Suprapubic skin (tissue), 4 donors: ENCODE measurements around the gene BMP8B. TPM values are rescaled to one million over a fixed set of nuclear protein-coding genes. Genes with fewer than 3 reads are reported as not detected.
"Not testable (repeated sequence)": the region's sequence is repeated elsewhere in the genome, so short reads cannot be mapped to it uniquely, and the experiment has no call there.

Source experiments
- DNase-seq, 2 donors: peaks; one replicate each; pipeline ENCODE4 v3.0.0-alpha.2; 2019; ENCODE audit warnings: low spot score in 2 of 2
- H3K27ac ChIP-seq: fragments of 200-600 bp; sonication (generic); one replicate; pipeline ENCODE4 v1.5.1; 2019
- H3K27me3 ChIP-seq: fragments of 200-600 bp; sonication (generic); one replicate; pipeline ENCODE4 v1.5.1; 2019
- H3K36me3 ChIP-seq: fragments of 200-600 bp; sonication (generic); one replicate; pipeline ENCODE4 v1.5.1; 2019
- H3K4me1 ChIP-seq: fragments of 200-600 bp; sonication (generic); one replicate; pipeline ENCODE4 v1.5.1; 2019
- H3K4me3 ChIP-seq: fragments of 200-600 bp; sonication (generic); one replicate; pipeline ENCODE4 v1.5.1; 2019; ENCODE audit warnings: mild to moderate bottlenecking
- H3K9me3 ChIP-seq: fragments of 200-600 bp; sonication (generic); one replicate; pipeline ENCODE4 v1.5.1; 2019
- EP300 ChIP-seq: sonication (generic); formaldehyde crosslinking; IDR thresholded peaks from one replicate; pipeline ENCODE4 v1.6.1; 2017; ENCODE audit warnings: antibody characterized with exemption
- POLR2A ChIP-seq, 2 donors: fragments of 450-650 bp; IDR thresholded peaks; one replicate each; pipeline ENCODE4 v1.6.1; 2017; ENCODE audit warnings: antibody characterized with exemption in 2 of 2, mild to moderate bottlenecking in 2 of 2, moderate library complexity in 2 of 2
- POLR2AphosphoS5 ChIP-seq, 3 donors: sonication (generic); formaldehyde crosslinking; IDR thresholded peaks; one replicate each; pipeline ENCODE4 v1.6.1; 2017; ENCODE audit warnings: antibody characterized with exemption in 3 of 3
- WGBS: methylation state at CpG from one replicate; pipeline ENCODE4 v1.1.5; 2018; 5-methylcytosine and 5-hydroxymethylcytosine counted together
- total RNA-seq, 4 donors: library from RNA; depleted of rRNA; stranded (reverse); fragments of >200 nt; gene quantifications; one replicate each; pipeline ENCODE4 v1.1.0, GENCODE V29; 2016
- TF ChIP-seq, protein P1 (sequence below), 2 donors: fragments of 200-600 bp in 1 of 2; fragments of 450-650 bp in 1 of 2; sonication (generic) in 1 of 2; IDR thresholded peaks; one replicate each; pipeline ENCODE4 v1.5.1; 2016 to 2019; ENCODE audit warnings: antibody characterized with exemption in 2 of 2, mild to moderate bottlenecking in 1 of 2, moderate library complexity in 1 of 2

Gene BMP8B
- total RNA-seq, 4 donors from 2014 or later, result 0.83 to 3.5 (median 2.1) TPM

GRCh38 chr1:39833621-39834385, 45.1 kb upstream of the BMP8B start:
- WGBS, result 96% methylated on average over 9 of the region's 9 CpGs
- DNase-seq, result no peak
- peaks cover 13% of the 10 kb centered on the region for H3K36me3 ChIP-seq
- no peak overlapping the region for H3K4me3 ChIP-seq
- TF ChIP-seq, protein P1, sequence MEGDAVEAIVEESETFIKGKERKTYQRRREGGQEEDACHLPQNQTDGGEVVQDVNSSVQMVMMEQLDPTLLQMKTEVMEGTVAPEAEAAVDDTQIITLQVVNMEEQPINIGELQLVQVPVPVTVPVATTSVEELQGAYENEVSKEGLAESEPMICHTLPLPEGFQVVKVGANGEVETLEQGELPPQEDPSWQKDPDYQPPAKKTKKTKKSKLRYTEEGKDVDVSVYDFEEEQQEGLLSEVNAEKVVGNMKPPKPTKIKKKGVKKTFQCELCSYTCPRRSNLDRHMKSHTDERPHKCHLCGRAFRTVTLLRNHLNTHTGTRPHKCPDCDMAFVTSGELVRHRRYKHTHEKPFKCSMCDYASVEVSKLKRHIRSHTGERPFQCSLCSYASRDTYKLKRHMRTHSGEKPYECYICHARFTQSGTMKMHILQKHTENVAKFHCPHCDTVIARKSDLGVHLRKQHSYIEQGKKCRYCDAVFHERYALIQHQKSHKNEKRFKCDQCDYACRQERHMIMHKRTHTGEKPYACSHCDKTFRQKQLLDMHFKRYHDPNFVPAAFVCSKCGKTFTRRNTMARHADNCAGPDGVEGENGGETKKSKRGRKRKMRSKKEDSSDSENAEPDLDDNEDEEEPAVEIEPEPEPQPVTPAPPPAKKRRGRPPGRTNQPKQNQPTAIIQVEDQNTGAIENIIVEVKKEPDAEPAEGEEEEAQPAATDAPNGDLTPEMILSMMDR (IDR thresholded peaks at IDR 0.05), result no peak
- no peak for TF ChIP-seq EP300
- TF ChIP-seq POLR2A (IDR thresholded peaks at IDR 0.05), result no peak
- TF ChIP-seq POLR2AphosphoS5 (IDR thresholded peaks at IDR 0.05), result no peak
- no peaks in the 10 kb centered on the region for H3K27me3 ChIP-seq
- no peaks in the 10 kb centered on the region for H3K9me3 ChIP-seq
- peaks cover 11% of the 10 kb centered on the region for H3K4me1 ChIP-seq
- no peak overlapping the region for H3K27ac ChIP-seq

GRCh38 chr1:39833121-39833520, 44.5 kb upstream of the BMP8B start:
- DNase-seq, result no peak
- Histone ChIP-seq H3K4me3 (no peak overlapping the region), H3K9me3 (no peaks in the 10 kb centered on the region), H3K27ac (no peak overlapping the region), H3K27me3 (no peaks in the 10 kb centered on the region), H3K36me3 (peaks cover 6% of the 10 kb centered on the region), H3K4me1 (peaks cover 11% of the 10 kb centered on the region)
- TF ChIP-seq EP300, result no peak
- no peak for TF ChIP-seq POLR2AphosphoS5 (IDR thresholded peaks at IDR 0.05)
- TF ChIP-seq, protein P1 (IDR thresholded peaks at IDR 0.05), result no peak
- TF ChIP-seq POLR2A (IDR thresholded peaks at IDR 0.05), result no peak
- 60% methylated on average over 2 of the region's 2 CpGs for WGBS

DNA sequence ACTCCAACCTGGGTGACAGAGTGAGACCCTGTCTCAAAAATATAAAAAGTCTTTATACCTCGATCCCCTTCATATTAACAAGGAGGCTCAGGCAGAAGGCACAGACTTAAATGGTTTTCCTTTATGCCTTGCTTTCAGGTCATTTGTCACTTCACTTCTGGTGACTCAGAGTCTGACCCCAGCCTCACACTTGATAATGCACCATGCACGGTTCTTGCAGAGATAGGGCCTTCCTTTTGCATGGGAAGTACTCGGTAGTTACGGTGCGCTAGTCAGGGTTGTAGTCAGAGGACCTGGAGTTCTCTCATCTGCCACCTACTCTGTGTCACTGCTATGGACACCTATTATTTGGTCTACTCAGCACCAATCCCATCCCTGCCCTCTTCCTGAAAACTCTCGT, 43.6 kb upstream of the BMP8B start:
- Histone ChIP-seq H3K4me3 (no peak overlapping the region), H3K36me3 (no peaks in the 10 kb centered on the region), H3K27ac (no peak overlapping the region), H3K27me3 (no peaks in the 10 kb centered on the region), H3K4me1 (peaks cover 11% of the 10 kb centered on the region), H3K9me3 (no peaks in the 10 kb centered on the region)
- WGBS, result 63% methylated on average over 6 of the region's 6 CpGs
- TF ChIP-seq EP300, result no peak
- TF ChIP-seq, protein P1 (IDR thresholded peaks at IDR 0.05), result no peak
- TF ChIP-seq POLR2AphosphoS5 (IDR thresholded peaks at IDR 0.05), result no peak
- TF ChIP-seq POLR2A (IDR thresholded peaks at IDR 0.05), result no peak
- DNase-seq, result no peak

GRCh38 chr1:39829791-39830533, 41.3 kb upstream of the BMP8B start:
- H3K36me3 ChIP-seq, result no peaks in the 10 kb centered on the region
- H3K27me3 ChIP-seq, result no peaks in the 10 kb centered on the region
- no peak overlapping the region for H3K4me3 ChIP-seq
- no peak overlapping the region for H3K27ac ChIP-seq
- no peak for DNase-seq
- 56% methylated on average over 6 of the region's 6 CpGs for whole genome bisulfite sequencing
- no peaks in the 10 kb centered on the region for H3K9me3 ChIP-seq
- TF ChIP-seq POLR2AphosphoS5 (IDR thresholded peaks at IDR 0.05), result no peak
- TF ChIP-seq POLR2A (IDR thresholded peaks at IDR 0.05), result no peak
- no peak for TF ChIP-seq EP300
- TF ChIP-seq, protein P1 (IDR thresholded peaks at IDR 0.05), result no peak
- peaks cover 11% of the 10 kb centered on the region for H3K4me1 ChIP-seq

- 95% methylated on average over 2 of the region's 2 CpGs for WGBS
- no peak overlapping the region for H3K27ac ChIP-seq
- TF ChIP-seq POLR2A (IDR thresholded peaks at IDR 0.05), result no peak
- TF ChIP-seq, protein P1 (IDR thresholded peaks at IDR 0.05), result no peak
- no peak for TF ChIP-seq POLR2AphosphoS5 (IDR thresholded peaks at IDR 0.05)
These were observed 40.1 kb upstream of the BMP8B start for GRCh38 chr1:39828734-39829133.

DNA sequence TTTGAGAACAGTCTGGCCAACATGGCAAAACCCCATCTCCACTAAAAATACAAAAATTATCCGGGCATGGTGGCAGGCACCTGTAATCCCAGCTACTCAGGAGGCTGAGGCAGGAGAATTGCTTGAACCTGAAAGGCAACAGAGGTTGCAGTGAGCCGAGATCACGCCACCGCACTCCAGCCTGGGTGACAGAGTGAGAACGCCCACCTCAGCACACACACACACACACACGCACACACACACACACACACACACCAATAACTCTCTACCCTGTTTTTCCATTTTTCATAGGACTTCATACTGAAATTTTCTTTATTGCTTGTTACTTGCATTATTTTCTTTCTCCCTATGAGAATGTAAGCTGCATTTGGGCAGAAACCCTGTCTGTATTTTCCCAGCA, 39.6 kb upstream of the BMP8B start:
- not testable (repeated sequence) for H3K27ac ChIP-seq, H3K4me3 ChIP-seq, H3K27me3 ChIP-seq, H3K9me3 ChIP-seq, DNase-seq, H3K36me3 ChIP-seq
- peaks cover 11% of the 10 kb centered on the region for H3K4me1 ChIP-seq
- WGBS, result 86% methylated on average over 6 of the region's 6 CpGs

More at GRCh38 chr1:39828734-39829133, 40.1 kb upstream of the BMP8B start:
- Histone ChIP-seq H3K27me3 (no peaks in the 10 kb centered on the region), H3K36me3 (no peaks in the 10 kb centered on the region), H3K9me3 (no peaks in the 10 kb centered on the region), H3K4me3 (no peak overlapping the region), H3K4me1 (peaks cover 11% of the 10 kb centered on the region)
- DNase-seq, result no peak
